ENCODE data around the gene MME.

GRCh38 chr3:155052470-155052869, 27.6 kb upstream of the MME start:
- no peak for TF ChIP-seq CTCF (IDR thresholded peaks at IDR 0.05)
- TF ChIP-seq POLR2A (IDR thresholded peaks at IDR 0.05), result no peak
- no peak for TF ChIP-seq POLR2AphosphoS5 (IDR thresholded peaks at IDR 0.05; ENCODE audit: insufficient read depth in 1 of 2, low read depth in 1 of 2)

All from vagina (tissue), 2 donors.